Skeletal muscle cell (primary cell): ENCODE measurements around the gene SGPP2.
A peak's percentile ranks its signal among the peaks of the same experiment; 100 is the strongest.

Source experiments
- DNase-seq: peaks from one replicate; pipeline ENCODE4 v3.0.0-alpha.2; 2010; ENCODE audit warnings: low read depth
- H3K4me3 ChIP-seq: 2 replicates; pipeline ENCODE4 v1.5.1; 2011; ENCODE audit warnings: low read depth, mild to moderate bottlenecking, control low read depth, low read length, moderate library complexity

SGPP2 gene

DNA sequence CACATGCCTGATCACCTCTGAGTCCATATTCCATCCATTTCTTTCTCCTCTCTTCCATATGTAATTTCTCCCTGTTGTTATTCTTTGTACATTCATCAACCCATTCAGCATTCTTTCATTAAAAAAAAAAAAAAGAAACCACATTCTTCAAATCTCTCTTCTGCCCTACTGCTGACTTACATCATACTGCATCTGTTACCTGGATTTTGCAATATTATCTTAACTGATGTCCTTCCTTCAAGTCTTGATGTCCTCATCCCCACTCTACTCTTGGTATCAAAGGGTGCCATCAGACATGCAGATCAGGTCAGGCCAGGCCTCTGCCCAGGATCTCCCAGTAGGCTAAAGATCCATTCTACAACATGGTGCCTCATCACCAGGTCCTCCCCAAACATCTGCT lies 90.6 kb downstream of the SGPP2 start:
- no peak for DNase-seq

DNA sequence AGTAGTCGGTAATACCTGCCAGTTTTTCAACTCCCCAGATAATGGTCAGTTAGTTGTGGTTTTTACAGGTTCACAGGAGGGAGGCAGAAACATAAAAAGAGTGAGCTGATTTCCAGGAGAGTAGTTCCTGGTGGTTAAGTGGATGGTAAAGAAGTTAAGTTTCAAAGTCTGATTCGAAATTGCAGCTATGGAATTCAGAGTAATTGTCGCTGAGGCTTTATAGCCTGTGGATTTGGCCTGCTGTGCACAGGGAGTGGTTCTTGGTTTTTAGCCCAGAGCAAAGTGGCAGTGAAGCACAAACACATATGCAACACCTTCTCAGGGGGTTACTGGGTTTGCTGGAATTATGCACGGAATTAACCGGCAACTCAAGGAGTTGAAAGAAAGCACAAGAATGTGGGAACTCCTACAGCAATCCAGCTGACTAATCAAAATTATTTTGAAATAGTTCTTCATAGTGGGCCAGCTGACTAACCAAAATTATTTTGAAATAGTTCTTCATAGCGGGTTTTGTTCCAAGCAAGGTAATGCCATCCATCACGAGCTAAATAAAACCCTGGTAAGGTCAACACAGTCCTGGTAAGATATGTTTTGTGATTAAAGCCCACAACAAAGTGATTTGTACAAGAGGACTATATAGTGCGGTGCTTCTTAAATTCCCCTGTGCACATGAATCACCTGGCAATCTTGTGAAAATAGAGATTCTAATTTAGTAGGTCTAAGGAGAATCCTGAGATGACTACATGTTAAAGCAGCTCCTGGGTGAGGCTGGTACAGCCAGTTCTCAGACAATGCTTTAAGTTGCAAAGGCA lies 94.4 kb downstream of the SGPP2 start:
- peak; percentile 39 for DNase-seq

More for the DNA sequence above, 90.6 kb downstream of the SGPP2 start:
- H3K4me3 ChIP-seq, result no peak overlapping the region

DNA sequence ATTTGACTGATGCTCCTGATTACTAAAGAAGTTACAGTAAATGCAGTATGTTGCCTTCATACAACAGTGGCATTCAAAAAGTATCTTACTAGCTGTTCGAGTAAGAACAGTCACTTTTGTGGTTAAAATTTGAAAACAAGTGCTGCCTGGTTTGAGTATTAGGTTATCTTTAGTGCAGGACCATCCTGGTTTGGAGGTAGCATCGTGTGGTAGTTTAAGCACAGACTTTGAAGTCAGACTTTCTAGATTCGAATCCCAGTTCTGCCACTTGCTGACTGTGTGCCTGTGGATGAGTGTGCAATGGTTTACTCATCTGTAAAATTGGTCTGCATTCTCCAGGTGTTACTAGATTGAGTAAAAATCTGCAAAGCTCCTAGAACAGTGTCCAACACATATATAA lies 96.8 kb downstream of the SGPP2 start:
- no peak overlapping the region for H3K4me3 ChIP-seq
- no peak for DNase-seq

More for the DNA sequence above, 94.4 kb downstream of the SGPP2 start:
- no peak overlapping the region for H3K4me3 ChIP-seq

DNA sequence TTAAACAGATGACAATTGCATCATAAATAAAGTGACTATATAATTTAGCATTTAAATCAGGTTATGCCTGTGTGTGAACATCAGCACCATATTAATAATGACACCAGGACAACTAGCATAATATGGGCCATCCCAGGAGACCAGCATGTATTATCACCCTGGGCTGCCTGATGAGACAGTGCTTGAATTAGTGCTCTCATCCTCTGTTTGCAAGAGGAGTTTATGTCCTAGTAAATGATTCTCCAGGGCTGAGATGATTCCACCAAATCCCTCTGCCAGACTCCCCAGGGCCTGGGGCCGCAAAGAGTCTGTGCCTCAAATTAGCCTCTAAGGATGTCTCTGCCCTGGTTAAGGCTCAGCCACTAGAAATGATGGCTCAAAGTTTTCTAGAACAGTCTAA lies 97.7 kb downstream of the SGPP2 start:
- no peak for DNase-seq
- no peak overlapping the region for H3K4me3 ChIP-seq

DNA sequence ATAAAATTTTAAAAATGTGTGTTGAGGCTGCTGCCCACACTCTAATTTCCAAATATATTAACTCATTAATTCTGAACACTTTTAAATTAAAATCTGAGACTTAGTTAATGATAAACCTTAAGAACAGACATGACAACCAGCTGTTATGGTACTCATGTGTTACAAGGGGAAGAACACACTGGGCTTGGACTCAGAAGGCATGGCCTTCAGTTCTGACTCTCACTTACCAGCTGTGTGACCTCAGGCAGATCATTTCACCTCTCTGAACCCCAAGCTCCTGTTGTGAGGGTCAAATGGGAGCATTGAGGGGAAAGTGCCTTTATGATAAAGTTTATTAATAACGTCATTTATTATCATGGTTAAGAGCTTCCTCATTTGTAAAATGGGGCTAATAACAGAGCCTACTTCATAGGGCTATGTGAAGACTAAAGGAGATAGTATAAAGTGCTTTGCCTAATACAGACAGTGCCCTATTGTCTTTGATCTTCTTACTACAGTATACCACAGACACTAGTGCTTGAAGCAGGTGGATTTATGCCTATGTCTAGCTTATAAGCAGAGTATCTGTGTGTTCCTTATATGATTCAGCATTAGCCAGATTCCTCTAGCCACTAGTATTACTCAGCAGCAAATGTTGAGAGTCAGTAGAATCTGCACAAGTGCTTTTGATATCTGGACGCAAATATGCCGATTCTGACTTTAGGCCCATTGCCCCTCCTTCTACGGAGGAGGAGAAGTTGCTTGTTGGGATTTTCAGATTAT lies 99.6 kb downstream of the SGPP2 start:
- no peak for DNase-seq
- no peak overlapping the region for H3K4me3 ChIP-seq

DNA sequence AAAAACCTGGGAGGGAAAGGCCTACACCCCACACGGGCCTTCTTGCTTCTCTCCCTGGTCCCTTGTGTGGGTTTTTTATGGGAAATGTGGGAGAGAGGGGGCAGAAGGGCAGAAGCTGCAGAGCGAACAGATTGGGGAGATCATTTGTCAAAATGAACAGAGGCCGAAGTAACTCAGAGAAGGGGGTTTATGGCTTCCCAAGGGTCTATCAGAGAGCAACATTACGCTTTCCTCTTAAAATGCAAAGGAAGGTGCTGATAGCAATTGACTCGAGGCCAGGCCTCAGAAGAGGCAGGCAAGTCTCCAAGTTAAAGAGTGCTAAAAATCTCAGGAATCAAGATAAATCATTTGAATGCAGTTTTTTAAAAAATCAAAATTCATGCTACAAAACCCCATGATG lies 101.5 kb downstream of the SGPP2 start:
- H3K4me3 ChIP-seq, result no peak overlapping the region
- no peak for DNase-seq

DNA sequence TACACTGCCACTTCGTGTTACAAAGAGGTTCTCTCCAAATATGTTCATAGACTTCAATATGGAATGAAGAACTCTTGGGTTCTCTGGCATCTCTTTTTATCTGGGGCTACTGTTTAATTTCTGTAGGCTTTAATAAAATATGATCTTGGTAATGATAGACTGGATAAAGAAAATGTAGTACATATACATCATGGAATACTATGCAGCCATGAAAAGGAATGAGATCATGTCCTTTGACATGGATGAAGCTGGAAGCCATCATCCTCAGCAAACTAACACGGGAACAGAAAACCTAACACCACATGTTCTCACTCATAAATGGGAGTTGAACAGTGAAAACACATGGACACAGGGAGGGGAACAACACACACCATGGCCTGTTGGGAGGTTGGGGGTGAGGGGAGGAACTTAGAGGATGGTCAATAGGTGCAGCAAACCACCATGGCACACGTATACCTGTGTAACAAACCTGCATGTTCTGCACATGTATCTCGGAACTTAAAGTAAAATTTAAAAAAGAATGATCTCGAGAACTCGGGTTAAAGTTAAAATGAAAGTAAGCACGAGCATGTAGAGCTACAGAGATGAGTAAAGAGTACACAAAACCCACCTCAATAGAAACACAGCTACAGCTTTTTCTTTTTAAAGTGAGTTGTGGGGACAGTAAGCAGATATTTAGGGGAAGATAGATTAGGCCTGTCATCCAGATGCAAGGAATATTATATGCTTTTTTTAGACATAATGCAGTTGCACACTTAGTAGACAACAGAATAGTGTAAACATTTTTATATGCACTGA lies 102.3 kb downstream of the SGPP2 start:
- DNase-seq, result no peak

DNA sequence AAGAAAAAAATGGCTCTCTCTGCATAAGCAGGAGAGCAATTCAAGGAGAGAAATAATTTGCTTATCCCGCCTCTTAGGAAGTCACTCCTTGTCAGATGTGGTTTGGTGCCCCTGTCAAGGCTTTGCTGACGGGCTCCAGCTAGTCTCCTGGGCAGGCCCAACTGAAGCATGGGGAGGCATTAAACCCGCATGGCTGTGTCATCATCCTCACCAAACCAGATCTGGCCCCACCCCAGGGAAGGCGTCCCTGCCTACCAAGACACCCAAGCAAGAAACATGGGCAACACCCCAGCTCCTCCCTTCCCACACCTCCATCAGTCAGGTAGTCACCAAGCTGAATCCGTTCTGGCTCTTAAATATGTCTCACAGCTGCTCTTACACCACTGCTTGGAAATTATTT lies 108.0 kb downstream of the SGPP2 start:
- no peak for DNase-seq
- no peak overlapping the region for H3K4me3 ChIP-seq

More for the DNA sequence above, 102.3 kb downstream of the SGPP2 start:
- H3K4me3 ChIP-seq, result no peak overlapping the region

DNA sequence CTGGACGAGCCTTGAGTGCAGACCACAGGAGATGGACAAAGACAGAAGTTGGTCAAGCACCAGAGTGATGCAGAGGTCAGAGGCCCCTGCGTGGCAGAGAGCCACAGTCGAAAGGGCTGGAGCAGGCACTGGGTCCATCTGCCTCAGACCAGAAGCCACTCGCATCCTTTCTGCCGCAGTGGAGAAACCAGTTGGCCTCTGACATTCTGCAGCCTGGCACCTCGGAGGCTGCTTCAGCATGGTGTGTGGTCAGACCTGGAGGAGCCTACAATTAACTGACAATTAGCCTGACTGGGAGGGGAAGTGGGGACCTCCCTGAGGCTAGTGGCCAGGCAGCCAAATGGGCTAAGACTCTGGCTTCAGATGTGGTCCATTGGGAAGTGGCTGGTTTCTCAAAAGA lies 111.1 kb downstream of the SGPP2 start:
- no peak overlapping the region for H3K4me3 ChIP-seq
- no peak for DNase-seq

DNA sequence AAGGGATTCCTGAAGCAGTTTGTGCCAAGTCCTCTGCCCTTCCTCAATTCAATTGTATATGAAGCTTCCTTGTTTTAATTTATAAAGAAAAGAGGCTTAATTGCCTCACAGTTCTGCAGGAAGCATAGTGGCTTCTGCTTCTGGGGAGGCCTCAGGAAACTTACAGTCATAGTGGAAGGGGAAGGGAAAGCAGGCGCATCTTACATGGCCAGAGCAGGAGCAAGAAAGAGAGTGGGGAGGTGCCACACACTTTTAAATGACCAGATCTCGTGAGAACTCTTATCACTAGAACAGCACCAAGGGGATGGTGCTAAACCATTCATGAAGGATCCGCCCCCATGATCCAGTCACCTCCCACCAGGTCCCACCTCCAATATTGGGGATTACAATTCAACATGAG lies 114.2 kb downstream of the SGPP2 start:
- DNase-seq, result no peak
- H3K4me3 ChIP-seq, result no peak overlapping the region

DNA sequence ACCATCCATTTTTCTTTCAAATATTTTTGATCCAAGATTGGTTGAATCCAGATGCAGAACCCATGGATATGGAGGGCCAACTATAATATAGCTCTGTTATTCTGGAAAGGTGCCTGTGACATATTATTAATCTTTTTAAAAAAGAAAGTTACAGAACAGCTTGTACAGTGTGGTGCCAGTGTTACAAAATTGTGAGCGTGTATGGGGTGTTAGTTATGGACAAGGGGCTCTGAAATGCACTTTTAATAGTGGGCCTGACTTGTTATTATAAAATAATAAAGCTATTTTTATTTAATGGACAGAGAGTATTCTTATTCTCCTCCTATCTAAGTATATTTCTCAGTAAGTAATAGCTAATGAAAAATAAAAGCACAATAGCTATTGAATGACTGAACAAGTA lies 120.3 kb downstream of the SGPP2 start:
- DNase-seq, result no peak

DNA sequence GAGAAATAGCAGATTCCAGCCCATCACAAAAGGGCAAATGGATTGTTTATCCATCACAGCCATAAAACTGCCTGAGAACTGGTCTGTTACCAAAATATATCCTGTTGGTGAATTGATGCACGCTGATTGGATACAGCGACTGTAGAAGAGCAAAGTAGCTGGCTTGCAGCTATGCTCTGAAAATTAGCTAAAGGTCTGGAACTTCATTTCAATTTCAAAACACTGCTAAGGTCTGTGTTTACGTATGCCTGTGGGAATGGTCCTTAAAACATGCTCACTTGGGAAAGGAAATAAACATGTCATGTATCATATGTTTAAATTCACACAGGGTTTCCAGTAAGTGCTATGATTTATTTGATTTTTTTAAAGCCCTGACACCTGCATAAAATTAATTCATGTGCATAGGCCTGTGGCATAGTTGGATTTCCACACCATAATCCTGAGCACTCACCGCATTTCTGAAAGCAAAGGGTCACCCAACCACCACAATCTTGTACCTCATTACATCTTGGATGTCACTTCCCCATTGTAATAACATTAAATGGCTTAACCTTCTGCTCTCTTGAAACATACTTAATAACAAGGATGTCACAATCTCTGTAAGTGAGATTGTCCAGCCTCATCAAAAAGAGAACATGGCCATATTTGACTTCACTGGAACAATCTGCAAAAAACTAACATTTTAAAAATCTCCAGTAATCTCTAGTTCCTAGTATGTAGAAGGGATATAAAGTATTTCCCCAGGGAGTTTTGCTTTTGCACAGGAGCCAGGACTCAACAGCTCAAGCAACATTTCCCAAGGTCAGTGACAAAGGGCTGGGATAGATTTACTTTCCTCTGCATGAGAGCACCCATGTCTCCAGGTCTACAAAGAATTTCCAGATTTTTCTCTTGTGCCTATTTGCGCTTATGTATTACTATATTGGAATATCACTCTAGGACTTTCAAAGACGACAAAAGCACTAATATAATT lies 121.8 kb downstream of the SGPP2 start:
- no peak for DNase-seq
- H3K4me3 ChIP-seq, result no peak overlapping the region

More for the DNA sequence above, 120.3 kb downstream of the SGPP2 start:
- H3K4me3 ChIP-seq, result no peak overlapping the region

DNA sequence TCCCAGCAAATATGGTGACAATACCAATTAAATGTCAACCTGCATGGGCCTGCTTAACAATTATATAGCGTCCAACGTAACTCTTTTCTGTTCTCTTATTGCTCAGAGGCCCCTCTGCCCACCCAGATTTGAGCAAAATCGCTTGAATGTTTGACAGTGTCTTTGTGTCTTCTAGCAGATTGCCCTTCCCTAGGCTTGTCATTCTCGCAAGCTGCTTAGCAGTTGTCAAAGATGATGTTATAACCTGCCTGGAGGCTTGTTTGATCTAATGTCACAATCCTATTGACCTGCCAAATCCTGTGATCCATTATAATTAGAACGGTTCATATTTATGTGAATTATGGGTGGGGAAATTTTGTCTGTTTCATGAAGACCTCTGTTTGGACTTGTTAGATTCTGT lies 122.7 kb downstream of the SGPP2 start:
- no peak overlapping the region for H3K4me3 ChIP-seq
- DNase-seq, result no peak

DNA sequence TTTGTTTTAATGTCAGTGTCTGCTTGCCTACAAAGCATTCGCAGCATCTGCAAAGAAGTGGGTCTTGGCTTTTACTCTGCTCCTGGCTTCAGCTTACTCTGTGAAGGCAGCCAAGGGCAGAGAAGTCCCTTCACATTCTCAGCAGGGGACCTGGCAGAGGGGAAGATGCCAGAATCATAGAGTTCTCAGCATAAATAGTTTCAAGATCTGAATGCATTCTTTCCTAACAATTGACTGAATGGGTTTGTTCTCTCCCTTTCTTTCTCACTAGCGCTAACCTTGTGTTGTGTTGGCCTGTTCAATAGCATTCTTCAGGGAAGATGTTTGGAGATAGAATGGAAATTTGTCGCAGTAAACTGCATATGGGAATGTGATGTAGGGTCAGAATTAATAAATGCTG lies 124.6 kb downstream of the SGPP2 start:
- DNase-seq, result no peak
- no peak overlapping the region for H3K4me3 ChIP-seq

DNA sequence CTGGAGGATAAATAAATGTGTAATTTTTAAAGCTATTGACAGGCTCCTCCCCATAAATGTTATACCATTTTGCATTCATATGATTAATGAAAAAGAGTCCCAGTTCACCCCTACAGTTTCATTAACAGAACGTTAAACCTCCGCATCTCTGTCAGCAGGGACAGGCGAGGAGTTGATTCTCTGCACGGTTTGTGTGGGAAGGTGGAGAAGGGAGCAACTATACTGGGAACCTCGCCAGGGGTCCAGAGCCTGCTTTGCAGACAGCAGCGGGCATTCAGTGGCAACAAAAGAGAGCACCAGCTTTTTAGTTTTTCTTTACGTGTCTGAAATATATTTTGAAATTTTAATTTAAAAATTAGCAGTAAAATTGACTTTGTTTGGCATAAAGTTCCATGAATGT lies 130.2 kb downstream of the SGPP2 start:
- no peak overlapping the region for H3K4me3 ChIP-seq
- DNase-seq, result no peak

DNA sequence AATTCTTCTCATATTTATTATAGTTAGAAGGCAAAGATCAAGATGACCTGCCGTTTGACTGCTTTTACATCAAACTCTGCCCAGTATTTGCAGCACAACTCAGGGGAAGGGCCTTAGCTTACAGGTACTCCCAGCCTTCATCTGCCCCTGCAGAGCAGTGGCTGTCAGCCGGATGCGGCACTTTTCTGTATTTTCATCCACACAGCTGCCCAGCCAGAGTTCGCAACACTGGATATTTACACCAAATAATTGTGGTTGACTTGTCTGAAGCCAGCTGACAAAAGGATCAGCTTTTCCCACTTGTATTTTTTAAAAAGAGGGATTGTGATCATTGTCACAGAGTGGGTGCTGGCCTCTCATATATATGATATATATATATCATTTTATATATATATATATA lies 136.8 kb downstream of the SGPP2 start:
- no peak for DNase-seq
- H3K4me3 ChIP-seq, result no peak overlapping the region

DNA sequence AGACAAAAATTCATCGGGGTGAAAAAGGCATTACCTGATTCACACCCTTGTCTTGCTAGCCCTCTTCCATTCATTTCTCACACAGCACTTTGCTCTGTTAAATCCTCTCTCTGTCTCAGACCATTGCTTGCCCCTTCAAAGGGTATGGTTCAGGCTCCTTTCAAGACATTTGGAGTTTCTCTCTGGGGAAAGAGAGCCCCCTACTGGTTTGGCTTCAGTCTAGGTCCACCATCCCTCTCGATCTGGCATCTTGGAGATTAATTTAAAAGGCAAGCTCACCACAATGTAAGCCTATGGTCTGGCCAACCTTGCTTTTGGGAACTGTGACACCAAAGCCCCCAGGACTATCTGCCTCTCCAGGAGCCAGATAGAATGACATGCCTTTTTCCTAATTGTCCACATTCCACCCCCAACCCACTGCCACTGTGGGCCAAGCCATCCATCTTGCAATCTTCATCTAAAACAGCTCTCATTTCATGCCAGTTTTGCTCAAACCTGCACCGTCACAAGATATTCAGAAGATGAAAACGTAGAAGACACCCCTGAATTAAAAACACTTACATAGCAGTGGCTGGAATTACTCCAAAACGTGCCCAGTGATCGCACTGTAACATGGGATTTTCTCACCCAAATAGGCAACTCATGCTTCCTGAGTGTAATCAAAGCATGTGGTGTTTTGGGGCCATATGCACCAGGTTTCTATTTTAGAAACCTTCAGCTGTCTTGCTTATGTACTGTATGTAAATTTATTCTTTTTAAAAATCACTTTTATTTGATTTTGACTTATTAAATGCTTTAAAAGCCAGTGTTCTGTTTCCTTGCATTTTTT lies 137.7 kb downstream of the SGPP2 start:
- H3K4me3 ChIP-seq, result no peak overlapping the region
- DNase-seq, result no peak

DNA sequence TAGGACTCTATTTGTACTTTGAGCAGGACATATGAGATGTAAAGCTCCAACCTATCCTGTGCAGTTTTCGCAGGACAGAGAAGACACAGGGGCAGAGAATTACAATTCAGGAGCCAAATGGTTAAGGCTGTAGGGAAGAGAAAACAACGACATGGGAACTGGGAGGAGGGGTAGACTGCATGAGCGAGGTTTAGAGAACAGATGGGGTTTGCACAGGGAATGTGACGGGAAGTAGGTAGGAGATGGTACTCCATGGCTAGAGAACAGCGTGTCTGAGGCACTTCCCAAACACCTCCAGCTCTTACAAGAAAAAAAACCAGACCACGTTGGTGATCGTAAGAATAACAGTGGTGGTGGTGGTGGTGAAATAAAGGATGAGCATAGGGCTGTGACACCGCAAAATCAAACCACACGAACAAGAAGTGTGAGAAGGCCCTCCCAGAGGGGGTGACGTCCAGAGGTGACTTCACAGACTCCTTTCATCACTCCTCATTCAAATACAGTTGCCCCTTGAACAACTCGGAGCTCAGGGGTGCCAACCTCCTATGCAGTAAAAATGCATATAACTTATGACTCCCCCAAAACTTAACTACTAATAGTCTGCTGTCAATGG lies 138.9 kb downstream of the SGPP2 start:
- H3K4me3 ChIP-seq, result no peak overlapping the region
- no peak for DNase-seq
